HFF-Myc (cell line): Measurements from ENCODE around the gene VPS54.
A peak's percentile ranks its signal among the peaks of the same experiment; 100 is the strongest.

ENCODE experiments used
- DNase-seq: peaks from one replicate; pipeline ENCODE4 v3.0.0-alpha.2; 2011; ENCODE audit warnings: low read depth; ENCODE audit errors: extremely low read depth
- H3K4me3 ChIP-seq: replicated peaks from 2 replicates; pipeline ENCODE4 v1.5.1; 2011; ENCODE audit warnings: low read depth, mild to moderate bottlenecking, control low read depth, low read length
- CTCF ChIP-seq: IDR thresholded peaks from 2 replicates; pipeline ENCODE4 v1.5.1; 2012; ENCODE audit warnings: mild to moderate bottlenecking, low read depth, low read length, control low read depth; ENCODE audit errors: missing control alignments

The VPS54 gene

DNA sequence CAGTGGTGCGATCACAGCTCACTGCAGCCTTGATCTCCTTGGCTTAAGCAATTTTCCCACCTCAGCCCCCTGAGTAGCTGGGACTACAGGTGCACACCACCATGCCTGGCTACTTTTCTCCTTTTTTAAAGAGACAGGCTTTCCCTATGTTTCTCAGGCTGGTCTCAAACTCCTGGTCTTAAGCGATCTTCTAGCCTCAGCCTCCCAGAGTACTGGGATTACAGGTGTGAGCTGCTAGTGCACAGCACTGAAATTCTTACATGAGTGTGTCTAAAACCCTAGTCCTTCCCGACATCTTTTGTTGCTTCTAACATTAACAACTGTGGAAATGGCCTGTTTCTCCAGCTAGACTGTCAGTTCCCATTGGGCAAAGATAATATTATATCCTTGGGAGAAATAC, 174.6 kb downstream of the VPS54 start:
- no peak for TF ChIP-seq CTCF
- DNase-seq, result no peak
- peak overlapping the region; percentile 75; the same call in 1 of the 2 replicates for H3K4me3 ChIP-seq

DNA sequence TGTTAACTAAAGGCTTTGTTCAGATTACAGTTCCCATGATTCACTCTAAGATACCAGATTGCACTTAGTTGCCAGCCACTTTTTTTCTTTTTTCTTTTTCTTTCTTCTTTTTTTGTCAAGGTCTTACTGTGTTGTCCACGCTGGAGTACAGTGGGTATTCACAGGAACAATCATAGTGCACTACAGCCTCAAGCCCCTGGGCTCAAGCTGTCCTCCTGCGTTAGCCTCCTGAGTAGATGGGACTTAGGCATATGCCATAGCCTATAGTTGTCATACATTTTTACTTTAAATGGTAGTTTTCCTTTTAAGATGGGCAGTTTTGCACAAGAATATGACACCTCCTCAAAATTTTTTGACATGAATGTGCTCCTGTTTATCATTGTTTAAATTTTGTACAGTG, 175.4 kb downstream of the VPS54 start:
- peak overlapping the region; percentile 75 for H3K4me3 ChIP-seq
- TF ChIP-seq CTCF, result no peak
- DNase-seq, result no peak

GRCh38 chr2:63843093-63843492, 176.1 kb downstream of the VPS54 start:
- no peak for DNase-seq
- peak overlapping the region; percentile 75 for H3K4me3 ChIP-seq
- TF ChIP-seq CTCF, result no peak

- peak overlapping the region; percentile 75 for H3K4me3 ChIP-seq
- TF ChIP-seq CTCF, result no peak
- DNase-seq, result no peak
Observed at GRCh38 chr2:63842149-63843061, 176.8 kb downstream of the VPS54 start.
